Sigmoid colon (tissue), 7 donors: ENCODE measurements around the gene GOLGA1. TPM values are rescaled to one million over a fixed set of nuclear protein-coding genes. Genes with fewer than 3 reads are reported as not detected.
"Not testable (repeated sequence)": the region's sequence is repeated elsewhere in the genome, so short reads cannot be mapped to it uniquely, and the experiment has no call there.

Source experiments
- DNase-seq: peaks from one replicate; pipeline ENCODE4 v3.0.0-alpha.2; 2019
- H3K27ac ChIP-seq, 4 donors: fragments of 200-600 bp; sonication (generic); one replicate each; pipeline ENCODE4 v1.5.1; 2016 to 2019; ENCODE audit warnings: mild to moderate bottlenecking in 1 of 4
- H3K27me3 ChIP-seq, 3 donors: fragments of 200-600 bp; sonication (generic); one replicate each; pipeline ENCODE4 v1.5.1; 2019; ENCODE audit warnings: mild to moderate bottlenecking in 1 of 3
- H3K36me3 ChIP-seq, 4 donors: fragments of 200-600 bp; sonication (generic); one replicate each; pipeline ENCODE4 v1.5.1; 2016 to 2019
- H3K4me1 ChIP-seq, 4 donors: fragments of 200-600 bp; sonication (generic); one replicate each; pipeline ENCODE4 v1.5.1; 2017 to 2019
- H3K4me3 ChIP-seq, 4 donors: fragments of 200-600 bp; sonication (generic); one replicate each; pipeline ENCODE4 v1.5.1; 2017 to 2019; ENCODE audit warnings: mild to moderate bottlenecking in 2 of 4, moderate library complexity in 1 of 4
- H3K9me3 ChIP-seq, 4 donors: fragments of 200-600 bp in 3 of 4; sonication (generic) in 3 of 4; one replicate each; pipeline versions ENCODE4 v1.5.1 to v1.6.1; 2013 to 2019
- CTCF ChIP-seq, 4 experiments: fragments of 450-650 bp in 3 of 4; fragments of 200-600 bp in 1 of 4; IDR thresholded peaks; one replicate each; pipeline ENCODE4 v1.5.1; 2016 to 2019; ENCODE audit warnings: antibody characterized with exemption in 4 of 4, mild to moderate bottlenecking in 3 of 4, moderate library complexity in 2 of 4
- EP300 ChIP-seq, 4 donors: sonication (generic); formaldehyde crosslinking; IDR thresholded peaks; one replicate each; pipeline ENCODE4 v1.6.1; 2017; ENCODE audit warnings: antibody characterized with exemption in 4 of 4
- POLR2A ChIP-seq, 2 donors: fragments of 450-650 bp; IDR thresholded peaks; one replicate each; pipeline ENCODE4 v1.6.1; 2016; ENCODE audit warnings: antibody characterized with exemption in 2 of 2, mild to moderate bottlenecking in 2 of 2, moderate library complexity in 2 of 2
- POLR2AphosphoS5 ChIP-seq, 4 donors: sonication (generic); formaldehyde crosslinking; IDR thresholded peaks; one replicate each; pipeline ENCODE4 v1.6.1; 2017; ENCODE audit warnings: antibody characterized with exemption in 4 of 4
- WGBS, 2 donors: extraction: QIAGEN DNeasy Blood & Tissue Kit; methylation state at CpG; one replicate each; pipeline ENCODE4 v1.1.7; 2013; 5-methylcytosine and 5-hydroxymethylcytosine counted together
- intact Hi-C: fragments of 100-400 bp; cut with DNase I; formaldehyde crosslinking; loops from one replicate; pipeline ENCODE4 v1.15.1; 2023
- polyA plus RNA-seq, 3 donors: library from polyadenylated mRNA; stranded (reverse); fragments of 200-250 nt; gene quantifications; one replicate each; pipeline ENCODE4 v1.2.3, GENCODE V29; 2013
- total RNA-seq, 4 donors: library from RNA; depleted of rRNA; stranded (reverse); fragments of >200 nt; gene quantifications; one replicate each; pipeline ENCODE4 v1.1.0, GENCODE V29; 2016
- donor health status: healthy with polysubstance abuse.
- donor health status: Bipolar disorder and iron deficiency.
- donor health status: healthy.

The GOLGA1 gene
- total and polyA plus RNA-seq, 7 donors: 7.8 to 32.1 (median 15.1) TPM

- TF ChIP-seq EP300 (IDR thresholded peaks at IDR 0.05) (no peak), POLR2AphosphoS5 (IDR thresholded peaks at IDR 0.05) (no peak), CTCF (IDR thresholded peaks at IDR 0.05) (no peak), POLR2A (IDR thresholded peaks at IDR 0.05) (no peak)
- intact Hi-C loops: no loop called here
- 91 to 94% methylated on average over 1 of the region's 1 CpG for WGBS, 2 donors
Measured at GRCh38 chr9:124932333-124932732, 8.6 kb downstream of the GOLGA1 start.

GRCh38 chr9:124929464-124929863 is 11.4 kb downstream of the GOLGA1 start:
- peaks cover 15 to 94% (median 20%) of the 10 kb centered on the region in 4 donors for H3K36me3 ChIP-seq
- no peaks in the 10 kb centered on the region for H3K9me3 ChIP-seq
- no peaks in the 10 kb centered on the region for H3K27me3 ChIP-seq
- H3K27ac ChIP-seq: no peak overlapping the region
- H3K4me1 ChIP-seq: no peaks in the 10 kb centered on the region
- intact Hi-C loops: no loop called here
- DNase-seq: no peak
- no peak overlapping the region for H3K4me3 ChIP-seq
- TF ChIP-seq EP300 (IDR thresholded peaks at IDR 0.05) (no peak), POLR2AphosphoS5 (IDR thresholded peaks at IDR 0.05) (no peak), CTCF (IDR thresholded peaks at IDR 0.05) (no peak), POLR2A (IDR thresholded peaks at IDR 0.05) (no peak)
- 90 to 92% methylated on average over 3 of the region's 3 CpGs for WGBS, 2 donors

More at GRCh38 chr9:124932333-124932732, 8.6 kb downstream of the GOLGA1 start:
- no peak for DNase-seq
- no peak overlapping the region for H3K4me3 ChIP-seq
- H3K36me3 ChIP-seq: peaks cover 6 to 91% (median 20%) of the 10 kb centered on the region in 4 donors
- H3K4me1 ChIP-seq: no peaks in the 10 kb centered on the region
- no peaks in the 10 kb centered on the region for H3K9me3 ChIP-seq
- no peak overlapping the region for H3K27ac ChIP-seq
- no peaks in the 10 kb centered on the region for H3K27me3 ChIP-seq

DNA sequence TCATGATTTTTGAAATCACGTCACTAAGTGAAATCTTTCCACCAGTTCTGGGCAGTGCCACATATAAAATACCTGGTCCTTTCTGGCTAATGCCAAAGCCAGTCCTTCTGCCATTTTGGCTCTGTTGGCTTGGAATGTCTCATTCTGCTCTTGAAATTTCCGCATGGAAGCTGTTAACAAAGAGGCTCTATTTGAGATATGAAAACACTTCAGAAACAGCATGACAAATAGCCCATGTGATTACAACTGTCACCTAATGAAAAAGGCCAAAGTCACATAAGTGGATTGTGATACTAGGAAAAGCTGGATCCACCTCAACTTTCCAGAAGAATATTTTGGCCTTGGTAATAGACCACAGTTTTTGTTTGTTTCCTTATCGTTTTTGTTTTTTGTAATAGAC is 12.8 kb downstream of the GOLGA1 start:
- H3K27ac ChIP-seq: no peak overlapping the region
- intact Hi-C loops: no loop called here
- DNase-seq: no peak
- WGBS, 2 donors: 91 to 94% methylated on average over 3 of the region's 3 CpGs
- H3K4me3 ChIP-seq: no peak overlapping the region
- TF ChIP-seq POLR2A (IDR thresholded peaks at IDR 0.05) (no peak), POLR2AphosphoS5 (IDR thresholded peaks at IDR 0.05) (no peak), CTCF (IDR thresholded peaks at IDR 0.05) (no peak), EP300 (IDR thresholded peaks at IDR 0.05) (no peak)
- H3K27me3 ChIP-seq: no peaks in the 10 kb centered on the region
- no peaks in the 10 kb centered on the region for H3K9me3 ChIP-seq
- H3K4me1 ChIP-seq: no peaks in the 10 kb centered on the region
- peaks cover 13 to 95% (median 15%) of the 10 kb centered on the region in 4 donors for H3K36me3 ChIP-seq

DNA sequence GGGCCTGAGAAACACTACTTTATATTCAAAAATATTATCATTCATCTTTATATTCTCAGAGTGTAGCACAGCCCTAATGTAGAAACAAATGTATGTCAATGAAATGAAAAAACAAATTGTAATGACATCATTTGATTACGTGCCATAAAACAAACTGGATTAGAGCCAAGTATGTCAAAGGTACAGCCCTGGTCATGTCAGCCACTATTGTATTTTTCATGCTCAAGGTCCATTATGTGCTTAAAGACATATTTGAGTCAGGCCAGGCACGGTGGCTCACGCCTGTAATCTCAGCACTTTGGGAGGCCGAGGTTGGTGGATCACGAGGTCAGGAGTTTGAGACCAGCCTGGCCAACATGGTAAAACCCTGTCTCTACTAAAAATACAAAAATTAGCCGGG is 20.5 kb downstream of the GOLGA1 start:
- H3K9me3 ChIP-seq, H3K4me3 ChIP-seq, H3K4me1 ChIP-seq, H3K27ac ChIP-seq, DNase-seq, H3K27me3 ChIP-seq, intact Hi-C loops: not testable (repeated sequence)
- 44 to 81% methylated on average over 6 of the region's 6 CpGs for whole genome bisulfite sequencing, 2 donors
- H3K36me3 ChIP-seq: peaks cover 18 to 75% (median 28%) of the 10 kb centered on the region in 4 donors

DNA sequence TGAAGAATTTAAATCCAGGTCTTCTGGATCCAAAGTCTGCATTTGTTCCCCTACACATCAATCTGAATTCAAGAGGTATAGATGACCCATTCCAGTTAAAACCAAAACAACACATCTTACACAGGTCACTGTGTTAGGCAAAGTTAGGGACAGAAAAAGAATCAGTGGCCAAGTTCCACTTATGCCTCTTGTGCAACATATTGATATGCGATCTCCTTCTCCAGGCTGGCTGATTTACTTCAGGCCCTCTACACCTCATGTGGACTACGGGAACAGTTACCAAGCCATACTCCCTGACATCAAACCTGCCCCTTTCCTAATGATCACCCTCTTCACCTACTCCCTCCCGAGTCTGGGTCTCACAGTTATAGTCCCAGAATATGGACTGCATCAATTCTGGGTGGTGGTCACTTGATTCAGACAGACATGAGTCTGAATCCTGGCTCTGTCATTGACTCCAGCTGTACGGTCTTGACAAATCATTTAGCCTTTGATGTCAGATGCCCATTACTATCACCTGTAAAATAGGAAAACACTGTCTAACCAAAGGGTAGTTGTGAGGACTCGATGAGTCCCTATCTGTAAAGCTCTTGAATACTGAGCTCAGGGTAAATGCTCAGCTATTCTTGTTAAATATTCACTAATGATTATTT is 26.0 kb downstream of the GOLGA1 start:
- DNase-seq: no peak
- Histone ChIP-seq H3K4me3 (no peak overlapping the region), H3K27ac (no peak overlapping the region), H3K9me3 (no peaks in the 10 kb centered on the region), H3K27me3 (no peaks in the 10 kb centered on the region), H3K4me1 (no peaks in the 10 kb centered on the region), H3K36me3 (peaks cover 5 to 70% (median 28%) of the 10 kb centered on the region in 4 donors)
- TF ChIP-seq POLR2AphosphoS5 (IDR thresholded peaks at IDR 0.05) (no peak), EP300 (IDR thresholded peaks at IDR 0.05) (no peak), POLR2A (IDR thresholded peaks at IDR 0.05) (no peak), CTCF (IDR thresholded peaks at IDR 0.05) (no peak)
- intact Hi-C loops: no loop called here
- WGBS, 2 donors: 97 to 98% methylated on average over 5 of the region's 5 CpGs
